ENCODE measurements around the gene ASCL1.

ASCL1 gene

GRCh38 chr12:102953221-102953620 is 4.3 kb upstream of the ASCL1 start:
- FAIRE-seq: no peak

GRCh38 chr12:102954134-102954533 is 3.3 kb upstream of the ASCL1 start:
- FAIRE-seq: no peak

GRCh38 chr12:102955926-102956737 is 1.3 kb upstream of the ASCL1 start:
- FAIRE-seq: no peak

GRCh38 chr12:102956738-102957327 is 641 bp upstream of the ASCL1 start:
- no peak for FAIRE-seq

- FAIRE-seq: no peak
Measured at GRCh38 chr12:102958073-102958829, 777 bp downstream of the ASCL1 start.

- FAIRE-seq: no peak
Measured at GRCh38 chr12:102958830-102959176, 1.3 kb downstream of the ASCL1 start.

GRCh38 chr12:102959391-102959790 is 1.9 kb downstream of the ASCL1 start:
- no peak for FAIRE-seq

GRCh38 chr12:102960766-102961465 is 3.4 kb downstream of the ASCL1 start:
- FAIRE-seq: no peak

- FAIRE-seq: no peak
Measured at GRCh38 chr12:102961466-102961855, 4.0 kb downstream of the ASCL1 start.

- no peak for FAIRE-seq
Measured at GRCh38 chr12:102962532-102962931, 5.1 kb downstream of the ASCL1 start.

- FAIRE-seq: no peak
Measured at GRCh38 chr12:102962986-102963385, 5.5 kb downstream of the ASCL1 start.

- FAIRE-seq: no peak
Measured at GRCh38 chr12:102963796-102964195, 6.3 kb downstream of the ASCL1 start.

- FAIRE-seq: no peak
Measured at GRCh38 chr12:102964872-102965271, 7.4 kb downstream of the ASCL1 start.

- no peak for FAIRE-seq
Measured at GRCh38 chr12:102965281-102966155, 8.0 kb downstream of the ASCL1 start.

GRCh38 chr12:102966200-102966863 is 8.9 kb downstream of the ASCL1 start:
- no peak for FAIRE-seq

- no peak for FAIRE-seq
Measured at GRCh38 chr12:102970780-102971179, 13.3 kb downstream of the ASCL1 start.

GRCh38 chr12:102971227-102971626 is 13.8 kb downstream of the ASCL1 start:
- no peak for FAIRE-seq

- FAIRE-seq: no peak
Measured at GRCh38 chr12:102973583-102973982, 16.1 kb downstream of the ASCL1 start.

GRCh38 chr12:102976609-102977280 is 19.3 kb downstream of the ASCL1 start:
- no peak for FAIRE-seq

- no peak for FAIRE-seq
Measured at GRCh38 chr12:102977945-102978706, 20.7 kb downstream of the ASCL1 start.
